Muscle of arm (tissue), 12 donors: ENCODE data around the gene IL17C. TPM values are rescaled to one million over a fixed set of nuclear protein-coding genes. Genes with fewer than 3 reads are reported as not detected.

Experiments
- DNase-seq: peaks from one replicate; pipeline ENCODE4 v3.0.0-alpha.2; 2013
- polyA plus RNA-seq, 12 donors: library from polyadenylated mRNA; unstranded; fragments of 120-200 nt; gene quantifications; one replicate each; pipeline ENCODE4 v1.2.1, GENCODE V29; 2013; ENCODE audit not compliant: insufficient read length in 12 of 12

Gene IL17C
- polyA plus RNA-seq, 12 donors, result not detected

GRCh38 chr16:88645455-88645854, 7.1 kb downstream of the IL17C start:
- DNase-seq, result no peak

GRCh38 chr16:88645941-88646340, 7.6 kb downstream of the IL17C start:
- no peak for DNase-seq

- DNase-seq, result no peak
Observed at GRCh38 chr16:88646345-88647034, 8.1 kb downstream of the IL17C start.

GRCh38 chr16:88647178-88648070, 9.1 kb downstream of the IL17C start:
- DNase-seq, result no peak

- no peak for DNase-seq
Observed at GRCh38 chr16:88649195-88649923, 11.0 kb downstream of the IL17C start.

- DNase-seq, result no peak
Observed at GRCh38 chr16:88649924-88650748, 11.8 kb downstream of the IL17C start.

- no peak for DNase-seq
Observed at GRCh38 chr16:88650749-88651275, 12.4 kb downstream of the IL17C start, which contains the start of gene CYBA. Gene CYBA, minus strand, starts transcription at chr16:88651053. Its CDS starts 40 bp downstream, at chr16:88651013.

GRCh38 chr16:88651276-88651988, 13.1 kb downstream of the IL17C start:
- DNase-seq, result no peak

- no peak for DNase-seq
Observed at GRCh38 chr16:88651989-88652761, 13.8 kb downstream of the IL17C start.

- no peak for DNase-seq
Observed at GRCh38 chr16:88652762-88653063, 14.3 kb downstream of the IL17C start.

- DNase-seq, result no peak
Observed at GRCh38 chr16:88653101-88653500, 14.7 kb downstream of the IL17C start.

- no peak for DNase-seq
Observed at GRCh38 chr16:88653596-88654362, 15.4 kb downstream of the IL17C start.

- DNase-seq, result no peak
Observed at GRCh38 chr16:88654363-88655052, 16.1 kb downstream of the IL17C start.

- DNase-seq, result no peak
Observed at GRCh38 chr16:88655053-88655732, 16.8 kb downstream of the IL17C start.

- DNase-seq, result no peak
Observed at GRCh38 chr16:88655733-88656281, 17.4 kb downstream of the IL17C start.

- DNase-seq, result no peak
Observed at GRCh38 chr16:88656291-88656980, 18.1 kb downstream of the IL17C start.

- no peak for DNase-seq
Observed at GRCh38 chr16:88657371-88657770, 19.0 kb downstream of the IL17C start.
